CD4-positive, alpha-beta T cell treated with Interferon alpha-2 for 1 hour (primary cell): ENCODE results near the gene PRSS16.
"Not testable (repeated sequence)": the region's sequence is repeated elsewhere in the genome, so short reads cannot be mapped to it uniquely, and the experiment has no call there.

ENCODE experiments used
- DNase-seq, 2 donors: peaks; one replicate each; pipeline ENCODE4 v3.0.0-alpha.2; 2020 to 2022

PRSS16 gene

DNA sequence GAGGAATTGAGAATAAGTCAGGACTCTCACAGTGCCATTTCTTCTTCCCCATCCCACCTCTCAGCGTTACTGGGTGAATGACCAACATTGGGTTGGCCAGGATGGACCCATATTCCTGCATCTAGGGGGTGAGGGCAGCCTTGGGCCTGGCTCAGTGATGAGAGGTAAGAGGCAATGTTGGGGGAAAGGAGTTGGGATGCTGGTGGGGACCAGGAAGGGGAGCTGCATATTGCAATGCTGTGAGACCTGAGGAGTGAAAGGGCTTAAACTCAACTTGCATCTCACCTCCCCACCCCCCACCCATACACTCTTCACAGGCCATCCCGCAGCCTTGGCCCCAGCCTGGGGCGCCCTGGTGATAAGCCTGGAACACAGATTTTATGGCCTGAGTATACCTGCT is 1.3 kb downstream of the PRSS16 start:
- no peak for DNase-seq

GRCh38 chr6:27250277-27251111 is 3.0 kb downstream of the PRSS16 start:
- no peak for DNase-seq

DNA sequence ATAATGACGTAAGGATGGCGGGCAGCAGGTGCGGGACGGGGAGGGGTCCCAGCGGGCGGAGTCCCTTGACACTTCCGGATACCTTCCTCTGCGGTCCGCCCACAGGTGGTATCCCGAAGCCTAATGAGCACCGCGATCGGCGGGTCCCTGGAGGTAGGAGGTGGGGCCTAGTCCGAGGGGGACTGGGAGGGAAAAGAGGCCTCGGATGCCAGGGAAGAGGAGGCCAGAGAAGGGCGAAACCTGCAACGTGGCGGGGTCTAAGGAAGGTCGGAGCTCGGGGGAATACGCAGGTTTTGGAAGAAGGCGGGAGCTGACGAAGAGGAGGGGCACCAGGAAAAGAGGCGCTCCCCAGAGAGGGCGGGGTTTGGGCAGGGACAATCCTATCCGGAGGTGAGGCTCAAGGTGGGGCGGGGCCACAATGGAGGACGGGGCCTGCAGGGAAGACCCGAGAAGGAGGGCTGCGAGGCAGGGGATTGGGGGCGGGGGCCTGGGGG is 3.7 kb downstream of the PRSS16 start:
- DNase-seq: peak; percentile 29 to 70

- DNase-seq: peak; percentile 53 to 76
Measured at GRCh38 chr6:27251606-27252251, 4.2 kb downstream of the PRSS16 start.

DNA sequence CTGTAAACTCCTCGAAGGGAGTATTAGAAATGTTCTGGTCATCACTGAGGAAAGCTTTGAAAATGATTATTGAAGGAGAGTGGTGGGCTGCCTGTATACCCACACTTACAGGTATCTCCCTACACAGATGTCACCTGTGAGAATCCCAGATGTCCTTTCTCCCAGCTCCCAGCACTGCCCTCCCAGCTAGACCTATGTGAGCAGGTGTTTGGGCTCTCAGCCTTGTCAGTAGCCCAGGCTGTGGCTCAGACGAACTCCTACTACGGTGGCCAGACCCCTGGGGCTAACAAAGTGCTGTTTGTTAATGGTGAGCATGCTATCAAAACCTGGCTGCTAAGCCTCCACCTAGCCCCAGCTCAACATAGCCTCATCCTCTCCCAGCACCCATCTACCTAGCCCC is 7.1 kb downstream of the PRSS16 start:
- DNase-seq: no peak

- DNase-seq: no peak
Measured at GRCh38 chr6:27255866-27256265, 8.4 kb downstream of the PRSS16 start.

DNA sequence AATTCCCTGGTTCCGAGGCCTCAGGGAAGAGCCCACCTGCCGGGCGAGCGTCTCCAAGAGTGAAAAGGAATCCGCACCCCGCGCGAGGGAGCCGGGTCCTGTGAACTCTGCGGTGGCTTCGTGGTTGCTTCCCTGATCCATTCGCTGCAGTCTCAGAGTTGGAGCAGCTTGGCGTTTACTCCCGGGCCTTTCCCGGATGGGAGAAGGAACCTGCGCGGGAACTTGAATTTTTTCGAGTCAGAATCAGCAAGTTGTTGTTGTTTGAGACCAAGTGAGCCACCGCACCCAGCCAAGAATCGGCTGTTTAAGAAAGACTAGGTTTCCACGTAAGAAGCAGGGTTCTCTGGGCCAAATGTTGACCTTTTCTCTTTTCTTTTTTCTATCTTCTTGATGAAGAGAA is 12.9 kb downstream of the PRSS16 start:
- no peak for DNase-seq

DNA sequence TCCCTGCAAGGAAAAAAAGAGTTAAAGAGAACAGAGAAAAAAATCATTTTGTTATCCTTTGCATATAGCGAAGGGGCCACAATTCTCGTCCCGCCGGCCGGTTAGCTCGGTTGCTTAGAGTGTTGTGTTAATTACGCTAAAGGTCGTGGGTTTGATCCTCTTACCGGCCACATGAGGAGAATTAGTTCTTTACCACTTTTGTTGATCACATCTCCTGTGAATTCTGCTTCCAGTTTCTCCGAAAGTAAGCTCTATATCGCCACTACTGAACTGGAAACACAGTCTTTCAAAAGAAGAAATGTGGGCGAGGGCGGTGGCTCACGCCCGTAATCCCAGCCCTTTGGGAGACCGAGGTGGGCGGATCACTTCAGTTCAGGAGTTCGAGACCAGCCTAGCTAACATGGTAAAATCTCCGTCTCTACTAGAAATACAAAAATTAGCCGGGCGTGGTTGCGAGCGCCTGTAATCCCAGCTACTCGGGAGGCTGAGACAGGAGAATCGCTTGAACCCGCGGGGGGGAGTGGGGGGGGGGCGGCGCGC is 13.4 kb downstream of the PRSS16 start:
- DNase-seq: no peak

DNA sequence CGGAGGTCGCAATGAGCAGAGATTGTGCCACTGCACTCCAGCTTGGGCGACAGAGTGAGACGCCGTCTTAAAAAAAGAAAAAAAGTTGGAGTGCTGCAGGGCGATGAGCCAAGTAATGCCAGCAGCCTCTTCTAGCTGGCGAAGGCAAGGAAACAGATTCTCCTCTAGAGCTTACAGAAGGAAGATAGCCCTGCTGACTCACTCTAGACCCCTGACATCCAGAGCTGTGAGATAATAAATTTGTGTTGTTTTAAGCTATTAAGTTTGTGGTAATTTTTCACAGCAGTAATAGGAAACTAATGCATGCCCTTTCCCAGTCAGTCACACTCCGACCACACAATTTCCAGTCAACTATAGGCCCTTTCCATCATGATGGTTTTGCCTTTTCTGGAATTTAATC is 16.4 kb downstream of the PRSS16 start:
- DNase-seq: no peak

GRCh38 chr6:27267003-27267402 is 19.5 kb downstream of the PRSS16 start:
- not testable (repeated sequence) for DNase-seq

DNA sequence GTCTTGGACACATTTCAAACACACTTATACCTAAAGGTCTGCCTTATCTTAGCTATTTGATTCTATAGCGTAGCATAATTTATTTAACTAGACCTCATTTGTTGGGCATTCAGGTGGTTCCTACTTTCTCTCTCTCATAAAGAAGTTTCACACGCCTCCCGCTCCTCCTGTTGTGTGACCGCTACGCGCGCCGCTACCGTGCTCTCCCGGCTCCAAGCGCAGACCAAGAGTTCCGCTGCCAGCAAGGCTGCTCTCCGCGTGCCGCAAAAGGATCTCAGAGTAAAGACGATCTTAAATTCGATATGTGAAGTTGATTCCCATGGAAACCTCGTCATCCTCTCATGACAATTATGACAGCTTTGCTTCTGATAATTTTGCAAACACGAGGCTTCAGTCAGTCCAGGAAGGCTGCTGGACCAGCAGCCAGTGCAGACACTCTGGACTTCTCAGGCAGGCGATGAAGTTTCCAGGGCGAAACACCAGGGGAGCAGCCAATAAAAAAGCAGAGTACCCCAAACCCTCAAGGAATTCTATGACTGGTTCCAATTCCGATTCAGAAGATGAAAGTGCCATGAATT is 20.4 kb downstream of the PRSS16 start:
- no peak for DNase-seq

- no peak for DNase-seq
Measured at GRCh38 chr6:27268803-27269202, 21.3 kb downstream of the PRSS16 start.

DNA sequence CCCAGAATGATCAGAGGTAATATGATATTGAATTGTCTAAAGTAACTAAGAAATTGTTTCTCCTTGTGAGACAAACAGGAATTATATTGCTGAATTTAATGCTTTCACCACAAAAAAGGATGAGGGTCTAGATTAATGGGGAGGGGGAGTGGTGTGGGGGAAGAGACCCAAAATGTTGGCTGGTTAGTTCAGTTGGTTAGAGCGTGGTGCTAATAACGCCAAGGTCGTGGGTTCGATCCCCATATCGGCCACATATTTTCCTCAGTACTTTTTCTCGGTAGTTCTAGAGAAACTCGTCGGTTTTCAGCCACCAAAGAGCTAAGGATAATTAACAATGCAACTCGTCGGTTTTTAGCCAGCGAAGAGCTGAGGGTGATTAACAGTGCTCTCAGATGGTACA is 26.3 kb downstream of the PRSS16 start:
- DNase-seq: no peak

GRCh38 chr6:27275025-27275956 is 27.8 kb downstream of the PRSS16 start:
- DNase-seq: no peak

DNA sequence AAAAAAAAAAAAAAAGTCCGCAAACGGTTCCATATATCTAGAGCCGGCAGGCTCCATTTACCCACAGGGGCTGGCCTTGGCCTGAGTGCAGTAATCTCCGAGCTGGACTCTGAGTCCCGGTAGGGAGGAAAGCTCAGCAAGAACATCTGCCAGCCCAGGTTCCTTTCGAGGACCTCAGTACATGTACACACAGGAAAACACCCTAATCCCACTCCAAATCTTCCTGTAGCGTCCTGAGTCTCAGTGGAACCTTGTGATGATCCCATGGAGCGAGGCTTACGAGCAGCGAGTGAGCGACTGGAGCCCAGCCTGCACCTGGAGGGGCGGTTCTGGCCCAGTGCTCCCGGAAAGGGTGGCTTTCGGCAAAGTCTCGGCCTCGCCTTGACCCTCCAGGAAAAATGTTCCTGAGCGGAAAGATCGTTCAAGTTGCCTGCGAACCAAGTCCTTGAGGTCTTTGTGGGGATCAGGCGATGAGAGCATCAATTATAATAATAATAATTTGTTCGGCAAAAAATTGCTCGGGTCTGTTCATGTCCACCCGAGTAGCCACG is 32.1 kb downstream of the PRSS16 start:
- DNase-seq: no peak

DNA sequence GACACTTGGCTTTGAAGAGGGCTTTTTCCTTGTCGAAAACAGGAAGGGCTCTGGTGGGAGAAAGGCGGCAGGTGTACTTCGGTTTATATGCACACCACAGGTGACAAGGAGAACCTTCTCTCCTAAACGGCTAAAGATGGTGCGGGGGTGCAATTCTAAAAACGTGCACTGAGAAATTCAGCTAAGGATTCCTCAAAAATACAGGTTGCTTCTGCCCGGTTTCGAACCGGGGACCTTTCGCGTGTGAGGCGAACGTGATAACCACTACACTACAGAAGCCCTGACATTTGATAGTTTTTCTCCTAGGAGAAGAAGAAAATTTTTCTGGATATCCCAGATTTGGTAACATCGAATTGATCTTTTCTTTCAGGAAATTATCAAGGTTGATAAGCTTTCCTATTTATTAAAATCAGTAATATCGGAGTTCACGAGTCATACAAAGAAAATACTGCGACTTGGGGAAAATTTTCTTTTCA is 32.6 kb downstream of the PRSS16 start:
- no peak for DNase-seq

GRCh38 chr6:27280540-27281000 is 33.1 kb downstream of the PRSS16 start:
- DNase-seq: no peak

DNA sequence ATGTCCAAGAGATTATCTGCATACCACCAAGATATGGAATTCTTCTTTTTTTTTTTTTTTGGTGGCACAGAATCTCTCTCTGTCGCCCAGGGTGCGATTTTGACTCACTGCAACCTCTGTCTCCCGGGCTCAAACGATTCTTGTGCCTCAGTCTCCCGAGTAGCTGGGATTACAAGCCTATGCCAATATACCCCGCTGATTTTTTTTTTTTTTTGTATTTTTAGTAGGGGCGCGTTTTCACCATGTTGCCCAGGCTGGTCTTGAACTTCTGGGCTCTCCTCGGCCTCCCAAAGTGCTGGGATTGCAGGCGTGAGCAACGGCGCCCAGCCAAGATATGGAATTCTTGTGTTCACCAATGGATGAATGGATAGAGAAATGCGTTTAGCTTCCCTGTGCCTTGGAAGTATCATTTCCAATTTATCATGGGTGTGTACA is 33.6 kb downstream of the PRSS16 start:
- DNase-seq: no peak

DNA sequence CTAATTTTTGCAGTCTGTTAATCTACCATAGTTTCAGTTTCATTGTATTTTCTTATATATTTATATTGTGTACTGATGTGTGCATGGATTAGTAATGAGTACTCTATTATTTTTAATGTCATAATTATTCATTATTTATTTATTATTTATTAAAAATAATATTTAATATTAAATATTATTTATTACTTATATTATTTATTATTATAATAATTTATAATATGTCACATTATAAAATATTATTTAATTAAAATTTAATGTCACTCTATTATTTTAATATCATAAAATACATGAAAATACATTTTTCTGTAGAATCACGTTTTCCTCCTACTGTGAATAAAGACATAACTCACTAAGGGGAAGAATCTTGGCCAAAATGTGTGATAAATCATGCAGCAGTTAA is 34.1 kb downstream of the PRSS16 start:
- no peak for DNase-seq

GRCh38 chr6:27283279-27283678 is 35.8 kb downstream of the PRSS16 start:
- no peak for DNase-seq

- no peak for DNase-seq
Measured at GRCh38 chr6:27286141-27286540, 38.6 kb downstream of the PRSS16 start.

GRCh38 chr6:27287751-27288135 is 40.2 kb downstream of the PRSS16 start:
- DNase-seq: no peak
